Keratinocyte (primary cell): ENCODE data around the gene KCNH1. TPM values are rescaled to one million over a fixed set of nuclear protein-coding genes. Genes with fewer than 3 reads are reported as not detected.

ENCODE experiments used
- DNase-seq: peaks from one replicate; pipeline ENCODE4 v3.0.0-alpha.2; 2011; ENCODE audit warnings: low read depth, missing footprints, low spot score
- FAIRE-seq: peaks from 2 replicates; lab custom pipeline; 2011; peaks lifted over from hg19 to GRCh38; lab: Jason Lieb, UNC
- H2AFZ ChIP-seq: 2 replicates; pipeline ENCODE4 v1.6.0; 2012; ENCODE audit warnings: low read length, control low read depth, inconsistent platforms; ENCODE audit not compliant: control insufficient read depth
- H3K27ac ChIP-seq: 2 replicates; pipeline ENCODE4 v1.5.1; 2011; ENCODE audit warnings: low read length; ENCODE audit not compliant: control insufficient read depth, insufficient read depth
- H3K27me3 ChIP-seq: 3 replicates; pipeline ENCODE4 v1.6.0; 2011; ENCODE audit warnings: low read length; ENCODE audit not compliant: control insufficient read depth, insufficient read depth; ENCODE audit errors: extremely low read depth
- H3K36me3 ChIP-seq, 2 experiments: 2 replicates in 1 of 2; 3 replicates in 1 of 2; pipeline ENCODE4 v1.5.1; 2011; ENCODE audit warnings: low read length in 2 of 2, mild to moderate bottlenecking in 1 of 2; ENCODE audit not compliant: control insufficient read depth in 2 of 2, insufficient read depth in 2 of 2; ENCODE audit errors: extremely low read depth in 1 of 2
- H3K4me1 ChIP-seq: 3 replicates; pipeline ENCODE4 v1.5.1; 2011; ENCODE audit warnings: low read length; ENCODE audit not compliant: control insufficient read depth, insufficient read depth; ENCODE audit errors: extremely low read depth
- H3K4me2 ChIP-seq: 3 replicates; pipeline ENCODE4 v1.6.0; 2011; ENCODE audit warnings: low read depth, low read length; ENCODE audit not compliant: control insufficient read depth, insufficient read depth; ENCODE audit errors: extremely low read depth
- H3K4me3 ChIP-seq, 3 experiments: fragments of 200-600 bp in 1 of 3; sonication (generic) in 1 of 3; 2 replicates in 2 of 3; 3 replicates in 1 of 3; pipeline ENCODE4 v1.5.1; 2011 to 2016; ENCODE audit warnings: low read length in 3 of 3, mild to moderate bottlenecking in 3 of 3, control low read depth in 2 of 3, inconsistent platforms in 1 of 3, low read depth in 1 of 3, mixed read lengths in 1 of 3, mixed run types in 1 of 3, moderate library complexity in 1 of 3; ENCODE audit not compliant: control insufficient read depth in 2 of 3, insufficient read depth in 2 of 3; ENCODE audit errors: extremely low read depth in 1 of 3
- H3K79me2 ChIP-seq: 2 replicates; pipeline ENCODE4 v1.6.0; 2012; ENCODE audit warnings: low read length; ENCODE audit not compliant: control insufficient read depth, insufficient read depth
- H3K9ac ChIP-seq: 3 replicates; pipeline ENCODE4 v1.6.0; 2011; ENCODE audit warnings: low read length; ENCODE audit not compliant: control insufficient read depth, insufficient read depth; ENCODE audit errors: extremely low read depth
- H3K9me1 ChIP-seq: 3 replicates; pipeline ENCODE4 v1.6.0; 2011; ENCODE audit warnings: low read length; ENCODE audit not compliant: control insufficient read depth, insufficient read depth; ENCODE audit errors: extremely low read depth
- H3K9me3 ChIP-seq: 2 replicates; pipeline ENCODE4 v1.5.1; 2012; ENCODE audit warnings: low read depth, low read length; ENCODE audit not compliant: control insufficient read depth
- H4K20me1 ChIP-seq: 3 replicates; pipeline ENCODE4 v1.6.0; 2011; ENCODE audit warnings: low read length; ENCODE audit not compliant: control insufficient read depth, insufficient read depth; ENCODE audit errors: extremely low read depth
- CTCF ChIP-seq, 3 experiments: IDR thresholded peaks in 1 of 3; conservative IDR thresholded peaks in 1 of 3; optimal IDR thresholded peaks in 1 of 3; 2 replicates in 2 of 3; 3 replicates in 1 of 3; pipeline versions ENCODE3 to v1.5.1; 2011; ENCODE audit warnings: low read length in 3 of 3, mild to moderate bottlenecking in 3 of 3, moderate library complexity in 2 of 3, control low read depth in 1 of 3, inconsistent platforms in 1 of 3; ENCODE audit not compliant: insufficient read depth in 2 of 3; ENCODE audit errors: extremely low read depth in 1 of 3
- EZH2 ChIP-seq: IDR thresholded peaks from one replicate; pipeline ENCODE4 v1.6.1; 2012; ENCODE audit warnings: inconsistent platforms, mild to moderate bottlenecking, low read length, moderate library complexity
- dilution Hi-C: fragments of 300-500 bp; cut with MboI; formaldehyde crosslinking; loops from one replicate; pipeline ENCODE4 v1.7.0; 2020; ENCODE audit warnings: low sequenced_read_pairs; ENCODE audit not compliant: extremely low pct_ligation_motif_present
- polyA plus RNA-seq, 5 experiments: library from polyadenylated mRNA; depleted of rRNA in 3 of 5; stranded (reverse) in 3 of 5; stranded (forward) in 1 of 5; unstranded in 1 of 5; fragments of >200 nt; gene quantifications; 1 replicate in 1 of 5; 2 replicates in 3 of 5; 3 replicates in 1 of 5; pipeline versions ENCODE4 v1.2.1 to v1.2.3, GENCODE V29; 2011 to 2012; ENCODE audit warnings: missing spikeins in 2 of 5, low read depth in 1 of 5, low replicate concordance in 1 of 5

Gene KCNH1
- polyA plus RNA-seq, 1 donor (not counting 4 experiments of a cell fraction or from before 2014, with no cell fraction given) = not detected

DNA sequence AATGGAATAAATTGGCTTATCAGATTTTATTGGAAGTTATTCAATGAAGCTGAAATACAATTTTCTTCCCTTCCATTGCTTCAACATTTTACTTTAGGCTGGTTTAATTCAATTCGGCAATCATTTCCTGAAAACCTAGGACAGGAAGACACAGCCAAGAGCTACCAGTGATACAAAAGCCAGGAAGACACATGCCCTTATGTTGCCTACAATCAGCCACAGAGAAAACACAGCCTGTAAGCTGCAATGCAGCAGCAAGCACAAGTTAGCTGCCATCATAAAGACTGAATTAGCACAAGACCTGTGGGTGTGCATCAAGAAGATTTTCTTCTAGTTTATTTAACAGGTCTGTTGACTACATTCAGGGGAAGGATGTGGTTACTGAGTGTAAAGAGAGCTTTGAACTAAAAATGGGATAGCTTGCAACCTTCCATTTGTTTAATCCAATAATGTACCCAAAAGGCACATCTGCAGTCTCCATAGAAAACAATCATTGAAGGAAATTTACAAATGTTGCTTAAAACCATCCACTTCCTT lies 193.8 kb downstream of the KCNH1 start:
- dilution Hi-C loops = no loop called here
- Histone ChIP-seq H3K4me1 (no peaks in the 10 kb centered on the region), H3K79me2 (no peaks in the 10 kb centered on the region), H3K4me3 (no peak overlapping the region), H3K27ac (no peak overlapping the region), H2AFZ (no peak overlapping the region), H3K9me3 (no peaks in the 10 kb centered on the region), H3K27me3 (no peaks in the 10 kb centered on the region), H3K36me3 (no peaks in the 10 kb centered on the region), H3K4me2 (no peak overlapping the region), H3K9me1 (no peaks in the 10 kb centered on the region), H3K9ac (no peak overlapping the region), H4K20me1 (no peaks in the 10 kb centered on the region)
- DNase-seq (no peak), FAIRE-seq (no peak)
- TF ChIP-seq EZH2 = no peak

DNA sequence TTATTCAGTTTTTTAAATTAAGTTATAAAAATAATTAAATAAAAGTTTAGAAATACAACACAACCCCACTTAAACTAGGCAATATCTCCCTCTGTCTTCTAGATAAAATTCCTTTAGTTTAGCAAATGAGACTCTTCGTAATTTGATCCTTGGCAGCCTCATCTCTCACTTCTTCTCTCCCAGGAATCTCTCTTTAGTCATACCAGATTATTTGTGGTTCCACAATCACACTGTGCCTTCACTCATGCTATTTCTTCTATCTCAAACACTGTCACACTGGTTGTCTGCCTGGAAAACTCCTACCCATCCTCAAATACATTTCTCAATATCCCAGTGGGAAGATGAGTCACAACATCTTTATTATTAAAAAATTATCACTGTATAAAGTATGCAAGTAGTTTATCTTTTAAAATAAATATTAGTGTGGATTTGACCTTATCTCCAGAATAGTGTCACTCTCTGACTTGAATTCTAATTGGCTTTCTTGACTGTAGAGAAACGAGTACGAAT lies 195.5 kb downstream of the KCNH1 start:
- DNase-seq = no peak
- no peaks in the 10 kb centered on the region for H4K20me1 ChIP-seq
- H2AFZ ChIP-seq = no peak overlapping the region
- no peaks in the 10 kb centered on the region for H3K36me3 ChIP-seq
- H3K27ac ChIP-seq = no peak overlapping the region
- no peaks in the 10 kb centered on the region for H3K9me1 ChIP-seq
- TF ChIP-seq CTCF (optimal IDR thresholded peaks at IDR 0.05 in 1 of 3, IDR thresholded peaks at IDR 0.05 in 1 of 3, conservative IDR thresholded peaks at IDR 0.05 in 1 of 3; ENCODE audit: extremely low read depth in 1 of 3, insufficient read depth in 2 of 3, low read length in 3 of 3) (no peak), EZH2 (no peak)
- FAIRE-seq = no peak
- no peaks in the 10 kb centered on the region for H3K79me2 ChIP-seq
- H3K9ac ChIP-seq = no peak overlapping the region
- no peak overlapping the region for H3K4me3 ChIP-seq
- dilution Hi-C loops = no loop called here
- no peaks in the 10 kb centered on the region for H3K27me3 ChIP-seq
- H3K4me1 ChIP-seq = no peaks in the 10 kb centered on the region
- no peaks in the 10 kb centered on the region for H3K9me3 ChIP-seq
- no peak overlapping the region for H3K4me2 ChIP-seq

DNA sequence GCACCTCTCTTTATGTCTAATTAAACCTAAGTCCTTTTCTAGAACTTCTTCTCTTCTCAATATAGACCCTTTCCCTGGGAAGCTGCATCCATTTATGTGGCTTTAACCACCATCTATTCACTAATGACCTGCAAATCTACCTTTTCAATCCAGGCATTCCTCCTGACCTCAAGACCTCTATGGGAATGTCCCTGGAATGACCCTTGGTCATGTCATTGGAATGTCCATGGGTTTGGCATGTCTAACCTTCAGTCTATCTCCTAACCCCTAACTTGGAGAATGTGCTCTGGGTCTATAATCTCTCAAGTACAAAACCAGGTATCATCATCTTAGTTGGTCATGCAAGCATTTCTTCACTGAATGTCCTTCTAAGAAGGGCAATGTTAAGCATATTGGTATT lies 196.1 kb downstream of the KCNH1 start:
- no peak for FAIRE-seq
- Histone ChIP-seq H3K36me3 (no peaks in the 10 kb centered on the region), H3K79me2 (no peaks in the 10 kb centered on the region), H4K20me1 (no peaks in the 10 kb centered on the region), H3K9ac (no peak overlapping the region), H3K4me1 (no peaks in the 10 kb centered on the region), H3K27ac (no peak overlapping the region), H3K4me3 (no peak overlapping the region), H3K9me1 (no peaks in the 10 kb centered on the region), H3K4me2 (no peak overlapping the region), H3K27me3 (no peaks in the 10 kb centered on the region), H3K9me3 (no peaks in the 10 kb centered on the region), H2AFZ (no peak overlapping the region)
- TF ChIP-seq CTCF (optimal IDR thresholded peaks at IDR 0.05 in 1 of 3, IDR thresholded peaks at IDR 0.05 in 1 of 3, conservative IDR thresholded peaks at IDR 0.05 in 1 of 3; ENCODE audit: extremely low read depth in 1 of 3, insufficient read depth in 2 of 3, low read length in 3 of 3) = no peak
- dilution Hi-C loops = no loop called here
- no peak for DNase-seq
